NCI-H69 (cell line): ENCODE results near the gene MACROD1.

Experiments used
- DNase-seq: peaks from one replicate; lab custom pipeline; 2025; lab: John Stamatoyannopoulos, UW

Gene MACROD1

DNA sequence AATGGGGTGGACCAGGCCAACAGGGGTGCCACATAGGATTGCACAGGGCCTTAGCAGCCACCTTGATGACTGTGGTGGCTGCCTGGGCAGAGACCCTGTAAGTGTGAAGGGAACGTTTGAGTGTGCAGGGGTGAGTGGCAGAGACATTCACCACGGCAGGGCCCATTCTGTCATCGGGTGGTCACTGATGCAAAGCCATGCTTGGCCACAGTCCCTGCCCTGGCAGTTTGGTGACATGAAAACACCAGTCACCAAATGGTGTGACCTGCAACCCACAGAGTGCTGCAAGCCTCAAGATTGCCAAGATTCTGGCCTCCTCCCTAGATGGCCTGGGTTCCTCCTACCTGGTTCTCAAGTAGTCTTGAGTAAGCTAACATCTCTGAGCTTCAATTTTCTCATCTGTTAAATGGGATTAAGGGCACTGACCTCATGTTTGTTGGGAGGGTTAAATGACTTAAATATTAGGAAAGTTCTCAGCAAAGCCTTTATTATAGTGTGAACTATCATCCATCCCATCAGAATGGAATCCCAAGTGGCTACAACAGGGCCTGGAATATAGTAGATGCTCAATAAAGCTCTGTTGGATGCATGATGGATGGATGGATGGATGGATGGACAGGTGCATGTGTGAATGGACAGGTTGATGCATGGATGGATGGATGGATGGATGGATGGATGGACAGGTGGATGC lies 53.0 kb downstream of the MACROD1 start:
- no peak for DNase-seq

DNA sequence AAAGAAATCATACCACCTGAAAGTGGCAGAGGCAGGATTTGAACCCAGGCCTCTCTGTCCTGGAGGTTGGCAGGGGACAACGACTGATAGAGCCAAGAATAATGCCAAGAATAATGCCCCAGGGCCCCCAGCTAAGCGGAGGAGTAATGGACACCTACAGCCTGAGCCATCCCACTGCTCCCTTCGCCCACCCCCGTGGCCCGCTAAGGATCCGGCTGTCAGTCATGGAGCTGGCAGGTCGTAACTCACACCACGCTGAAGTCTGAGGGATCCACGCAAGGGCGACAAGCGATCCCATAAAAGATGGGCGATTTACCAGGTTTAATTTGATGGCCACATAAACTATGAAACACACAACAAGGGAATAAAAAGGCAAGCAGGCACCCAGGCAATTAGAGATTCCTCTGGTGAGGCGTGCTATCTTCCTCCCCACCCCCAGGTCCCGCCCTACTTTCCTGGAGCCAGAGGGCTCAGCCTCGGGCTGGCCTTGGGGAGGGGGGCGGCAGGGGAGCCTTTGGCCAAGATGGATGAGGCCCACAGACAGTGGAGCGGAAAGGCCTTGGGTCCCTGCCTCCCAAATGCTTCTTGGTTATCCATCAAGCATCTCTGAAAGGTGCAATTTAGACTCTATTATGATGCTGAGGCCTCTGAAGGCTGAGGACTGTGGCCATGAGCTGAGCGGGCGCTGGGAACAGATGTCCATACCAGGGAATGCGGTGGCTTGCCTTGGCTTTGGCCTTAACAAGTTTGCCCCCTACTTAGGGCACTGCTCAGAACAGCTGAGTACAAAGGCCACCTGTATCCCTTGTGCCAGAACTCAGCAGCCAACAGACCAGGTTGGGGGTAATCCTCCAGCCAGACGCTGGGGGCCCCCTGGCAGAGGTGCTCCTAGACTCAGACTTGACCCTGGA lies 55.2 kb downstream of the MACROD1 start:
- DNase-seq: peak; percentile 41

DNA sequence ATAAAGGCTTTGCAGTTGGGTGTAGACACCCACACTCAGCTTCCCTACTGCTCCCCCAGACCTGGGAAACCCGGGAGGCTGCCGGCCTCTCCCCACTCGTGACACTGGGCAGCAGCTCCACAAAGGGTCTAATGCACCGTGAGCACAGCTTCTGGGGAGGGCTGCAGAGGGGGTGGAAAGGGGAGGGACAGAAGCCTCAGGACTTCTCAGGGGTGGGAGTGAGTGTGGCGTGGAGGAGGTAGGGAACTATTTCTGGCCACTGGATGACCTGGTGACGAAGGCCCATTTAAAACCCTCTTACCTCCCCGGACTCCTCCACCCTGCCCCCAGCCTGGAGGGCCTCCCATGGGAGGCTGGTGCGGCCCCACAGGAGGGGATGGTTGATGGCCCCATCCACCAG lies 56.6 kb downstream of the MACROD1 start:
- DNase-seq: no peak

DNA sequence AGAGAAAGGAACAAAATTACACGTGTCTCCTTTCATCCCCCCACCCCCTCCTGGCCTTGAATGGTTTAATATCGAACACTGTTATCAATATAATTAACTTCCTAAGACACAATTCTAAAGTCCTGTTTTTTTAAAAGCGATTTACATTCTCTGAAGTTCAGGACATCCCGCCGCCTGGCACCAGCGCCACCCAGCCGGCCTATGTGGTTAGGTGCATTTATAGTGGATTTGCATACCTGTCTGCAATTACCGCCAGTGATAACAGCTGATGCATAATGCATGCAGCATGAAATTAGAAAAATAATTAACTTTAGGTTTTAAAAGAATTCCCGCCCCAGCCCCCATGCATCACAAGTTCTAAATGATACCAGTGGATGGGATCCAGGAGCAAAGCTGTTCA lies 58.6 kb downstream of the MACROD1 start:
- no peak for DNase-seq

DNA sequence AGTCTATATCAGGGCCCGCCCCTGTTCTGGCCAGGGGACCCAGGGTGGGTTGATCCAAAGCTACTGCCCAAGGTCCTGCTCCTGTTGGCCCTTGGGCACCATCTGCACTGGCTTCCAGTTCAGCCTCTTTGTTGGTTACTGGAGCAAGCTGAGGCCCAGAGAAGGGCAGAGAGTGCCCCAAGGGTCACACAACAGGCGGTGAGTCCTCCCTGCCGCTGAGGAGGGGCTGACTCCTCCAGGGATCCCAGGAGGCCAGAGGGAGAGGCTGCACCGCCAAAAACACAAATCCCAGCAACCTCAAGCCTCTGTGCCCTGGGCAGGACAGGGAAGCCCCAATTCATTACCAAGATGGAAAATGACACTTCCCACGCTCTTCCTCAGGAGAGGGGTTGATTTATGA lies 61.3 kb downstream of the MACROD1 start:
- DNase-seq: no peak

DNA sequence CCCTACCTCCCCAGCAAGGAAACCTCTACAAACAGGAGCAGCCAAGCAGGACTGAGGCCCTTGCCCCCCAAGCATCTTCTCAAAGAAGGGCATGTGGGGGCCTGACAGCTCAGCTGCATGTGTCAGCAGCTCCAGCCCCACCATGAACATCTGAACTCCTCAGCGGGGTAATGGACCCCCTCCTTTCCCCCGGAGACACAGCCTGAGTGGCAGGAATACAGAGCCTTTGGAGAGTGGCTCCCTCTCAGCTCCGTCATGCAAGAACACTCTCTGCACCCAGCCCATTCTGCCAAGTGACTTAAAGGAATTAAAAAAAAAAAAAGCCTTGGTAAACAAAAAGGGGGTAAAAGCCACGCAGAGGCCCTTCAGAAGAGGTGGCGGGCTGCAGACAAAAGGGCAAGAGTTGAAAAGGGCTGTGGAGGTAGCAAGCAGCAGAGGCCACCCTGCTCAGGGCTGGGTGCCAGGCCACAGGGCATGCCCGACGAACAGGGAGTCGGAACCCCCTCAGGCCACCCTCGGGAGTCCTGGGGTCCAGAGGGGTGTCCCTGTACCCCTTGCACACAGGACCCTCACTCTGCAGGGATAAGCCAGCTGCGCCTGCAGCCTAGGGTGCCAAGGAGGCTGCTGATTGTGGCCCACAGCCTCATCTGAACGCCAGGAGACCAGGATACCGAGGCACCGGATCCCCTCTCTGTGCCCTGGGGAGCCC lies 62.5 kb downstream of the MACROD1 start:
- no peak for DNase-seq

DNA sequence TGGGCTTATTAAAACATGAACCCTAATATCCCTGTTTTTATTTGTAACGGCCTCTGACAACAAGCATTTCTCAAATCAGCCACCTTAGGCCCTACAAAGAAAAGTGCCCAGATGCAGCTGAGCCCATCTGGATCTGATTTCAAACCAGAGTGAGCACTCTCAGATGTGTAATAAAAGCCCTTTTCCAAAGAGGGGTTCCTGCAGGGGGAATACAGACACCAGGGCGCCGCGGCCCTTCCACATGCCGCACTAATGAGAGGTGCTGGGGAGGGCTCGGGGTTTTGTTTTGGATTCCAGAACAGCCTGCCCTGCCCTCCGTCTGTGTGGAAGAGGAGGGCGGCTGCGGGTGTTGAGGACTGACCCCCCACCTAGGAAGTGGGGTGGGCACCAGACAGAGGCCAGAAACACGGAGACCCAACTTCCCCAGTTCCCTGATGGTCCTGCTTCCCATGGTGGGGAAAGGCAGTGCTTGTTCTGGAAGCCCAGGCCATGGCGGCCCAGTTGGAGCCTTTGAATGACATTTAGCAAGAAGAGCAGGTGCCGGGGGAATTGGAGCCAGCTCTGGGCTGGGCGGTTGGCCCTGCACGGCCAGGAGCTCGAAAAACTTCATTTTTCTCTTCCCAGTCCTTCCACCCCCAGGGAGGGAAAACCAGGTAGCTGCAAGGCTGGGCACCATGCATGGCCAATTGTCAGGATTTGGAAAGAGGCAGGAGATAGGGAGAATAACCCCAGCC lies 63.7 kb downstream of the MACROD1 start:
- DNase-seq: no peak

DNA sequence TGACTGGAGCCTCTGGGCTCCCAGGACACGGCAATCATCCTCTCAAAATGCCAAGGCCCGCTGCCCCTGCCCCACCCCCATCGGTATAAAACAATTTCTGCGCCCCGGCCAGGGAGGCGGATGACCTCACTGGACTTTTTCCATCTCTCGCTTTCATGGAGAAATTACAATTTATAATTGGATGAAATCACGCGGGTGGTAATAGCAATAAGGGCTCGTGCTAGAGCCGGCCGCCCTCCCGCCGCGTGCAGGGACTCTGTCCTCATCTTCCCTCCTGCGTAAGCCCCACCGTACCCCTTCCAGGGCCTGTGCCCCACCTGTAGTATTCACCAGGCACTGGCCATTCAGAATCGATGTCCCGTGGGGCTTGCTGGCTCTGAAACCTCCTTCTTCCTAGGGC lies 64.5 kb downstream of the MACROD1 start:
- no peak for DNase-seq

DNA sequence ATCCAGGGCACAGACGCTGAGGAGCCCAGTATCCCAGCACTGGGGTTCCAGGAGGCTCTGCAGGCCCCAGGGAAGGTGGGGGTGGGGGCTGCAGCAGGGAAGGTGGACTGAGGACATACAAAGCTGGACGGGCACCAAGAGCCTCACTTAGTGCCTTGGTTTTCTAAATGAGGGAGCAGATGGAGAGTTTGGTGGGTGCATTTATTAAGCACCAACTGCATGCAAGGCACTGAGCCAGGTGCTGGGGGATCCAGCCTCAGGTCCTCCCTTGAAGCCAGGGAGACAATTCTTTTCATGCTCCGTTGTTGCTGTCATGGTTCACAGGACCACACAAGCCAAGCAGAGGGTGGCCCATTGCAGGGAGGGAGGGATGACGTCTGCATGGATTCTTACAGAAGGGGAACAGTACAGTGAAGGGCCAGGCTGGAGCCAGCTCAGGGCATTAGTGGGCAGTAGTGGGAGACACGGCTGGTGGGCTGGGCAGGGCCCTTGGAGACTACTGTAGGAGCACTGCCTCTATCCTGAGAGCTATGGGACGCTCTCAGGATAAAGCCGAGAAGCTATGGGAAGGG lies 65.0 kb downstream of the MACROD1 start:
- peak; percentile 61 for DNase-seq

DNA sequence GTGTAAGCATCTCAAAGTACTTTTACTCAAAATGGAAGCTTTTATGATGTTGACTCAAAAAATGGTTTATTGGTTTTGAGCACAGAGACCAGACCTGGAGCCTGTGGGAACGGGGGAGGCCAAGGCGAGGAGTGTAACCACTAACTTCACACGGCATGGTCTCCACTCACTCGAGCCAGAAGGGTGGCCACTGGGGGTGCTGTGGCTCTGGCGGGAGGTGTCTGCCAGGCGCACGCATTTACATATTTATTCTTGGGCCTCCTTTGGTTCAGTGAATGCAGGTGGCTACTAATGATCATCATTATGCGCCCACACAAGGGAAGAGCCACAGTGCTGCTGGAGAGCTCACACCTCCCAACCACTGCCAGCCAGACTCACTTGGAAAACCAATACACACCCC lies 65.6 kb downstream of the MACROD1 start:
- peak; percentile 91 for DNase-seq

DNA sequence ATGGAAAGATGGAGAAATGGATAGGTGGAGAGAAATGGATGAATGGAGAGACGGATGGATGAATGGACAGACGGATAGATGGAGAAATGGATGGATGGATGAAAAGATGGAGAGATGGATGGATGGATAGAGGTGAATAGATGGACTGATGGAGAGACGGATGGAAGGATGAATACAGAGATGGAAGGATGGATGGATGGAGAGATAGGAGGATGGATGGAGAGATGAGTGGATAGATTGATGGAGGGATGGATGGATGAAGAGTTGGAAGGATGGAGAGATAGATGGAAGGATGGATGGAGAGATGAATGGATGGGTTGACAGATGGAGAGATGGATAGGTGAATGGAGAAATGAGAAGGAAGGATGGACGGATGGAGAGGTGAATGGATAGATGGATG lies 66.5 kb downstream of the MACROD1 start:
- no peak for DNase-seq

DNA sequence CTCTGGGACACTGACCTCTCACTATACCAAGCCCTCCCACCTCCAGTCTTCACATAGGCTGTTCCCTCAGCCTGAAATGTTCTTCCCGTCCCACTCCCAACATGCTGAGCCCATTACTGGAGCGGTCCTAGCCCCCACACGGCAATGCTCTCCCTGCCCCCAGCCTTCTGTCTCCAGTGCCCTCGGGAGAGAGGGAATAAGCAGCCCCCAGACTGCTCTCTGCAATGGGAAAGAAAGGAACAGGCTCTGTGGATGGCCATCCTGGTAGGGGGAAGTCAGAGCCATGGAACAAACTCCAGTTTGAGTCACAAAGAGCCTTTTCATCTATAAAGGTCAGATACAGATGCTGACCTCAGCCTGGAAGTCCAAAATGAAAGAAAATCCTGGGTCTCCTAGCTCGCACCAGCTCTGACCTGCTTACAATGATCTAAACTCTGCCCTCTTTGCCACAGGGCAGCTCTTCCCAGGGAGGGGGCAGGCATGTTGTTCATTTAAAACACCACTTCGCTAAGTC lies 67.5 kb downstream of the MACROD1 start:
- no peak for DNase-seq

DNA sequence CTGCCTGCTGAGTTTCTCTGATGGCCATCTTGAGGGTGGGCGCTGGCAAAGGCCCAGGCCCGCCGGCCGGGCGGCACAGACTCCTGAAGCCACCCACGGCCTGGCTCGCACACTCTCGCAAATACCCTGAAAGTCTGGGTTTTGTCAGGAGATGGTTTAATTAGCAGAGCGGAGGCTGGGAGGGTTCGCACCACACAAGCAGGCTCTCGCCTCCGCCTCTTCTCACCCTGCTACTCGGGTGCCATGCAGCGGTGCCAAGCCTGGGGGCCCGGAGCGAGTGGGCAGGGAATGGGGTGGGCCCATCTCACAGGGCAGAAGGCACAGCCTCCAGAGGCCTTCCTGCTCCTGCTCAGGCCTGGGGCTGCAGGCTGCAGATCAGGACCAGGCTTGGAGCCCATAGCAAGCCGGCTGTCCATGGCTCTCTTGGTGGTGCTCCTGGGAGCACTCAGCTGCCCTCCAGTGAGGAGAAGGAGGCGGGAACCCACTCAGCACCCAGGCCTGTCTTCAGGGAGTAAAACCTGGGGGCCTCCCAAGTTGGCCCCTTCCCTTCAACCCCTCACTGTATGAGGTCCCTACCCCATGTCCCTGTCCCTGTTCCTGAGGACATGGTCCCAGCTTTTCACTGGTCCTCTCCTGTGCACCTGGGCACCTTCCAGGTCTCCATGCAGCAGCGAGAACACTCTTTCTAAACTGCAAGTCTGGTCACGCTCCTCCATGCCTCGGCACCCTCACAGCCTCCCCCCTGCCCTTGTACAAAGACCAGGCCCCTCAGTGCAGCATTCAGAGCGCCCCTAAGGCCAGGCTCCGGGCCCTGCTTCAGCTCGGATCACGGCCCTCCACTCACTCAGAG lies 68.2 kb downstream of the MACROD1 start:
- DNase-seq: no peak

DNA sequence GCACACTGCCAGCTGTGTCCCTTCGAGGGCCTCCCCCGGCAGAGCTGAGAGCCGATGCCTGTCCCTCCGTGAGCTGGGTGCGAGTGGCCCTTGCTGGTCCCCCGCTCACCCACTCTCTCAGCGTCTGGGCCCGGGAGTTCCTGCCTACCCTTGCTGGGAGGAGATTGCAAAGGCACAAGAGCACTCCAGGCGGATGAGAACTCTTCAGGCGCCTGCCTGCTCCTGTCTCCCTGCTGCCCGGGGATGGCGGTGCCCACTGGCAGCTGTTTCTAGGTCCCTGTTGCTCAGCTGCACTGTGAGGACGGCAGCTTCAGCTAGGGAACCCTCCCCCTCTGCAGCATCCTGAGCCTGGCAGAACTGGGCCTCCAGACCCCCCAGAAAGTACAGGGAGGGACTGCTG lies 69.1 kb downstream of the MACROD1 start:
- DNase-seq: peak; percentile 33

DNA sequence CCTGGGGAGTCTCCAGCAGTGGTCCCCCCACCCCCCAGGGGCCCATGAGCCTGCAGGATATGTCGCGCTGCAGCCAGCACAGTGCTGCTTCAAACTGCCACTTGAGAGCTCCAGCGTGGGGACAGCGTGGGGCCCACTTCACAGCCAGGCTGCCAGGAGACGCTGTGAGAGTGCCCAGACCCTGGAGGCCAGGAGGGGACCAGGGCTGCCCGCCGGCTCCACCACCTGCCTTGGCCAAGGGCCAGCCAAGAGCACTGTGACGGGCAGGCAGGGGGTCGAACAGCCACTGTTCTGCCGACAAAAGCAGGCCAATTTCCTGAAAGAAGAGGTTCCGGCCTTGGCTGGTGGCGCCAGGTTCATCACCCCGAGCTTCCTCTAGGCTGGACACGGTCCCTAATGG lies 70.0 kb downstream of the MACROD1 start:
- DNase-seq: peak; percentile 92

DNA sequence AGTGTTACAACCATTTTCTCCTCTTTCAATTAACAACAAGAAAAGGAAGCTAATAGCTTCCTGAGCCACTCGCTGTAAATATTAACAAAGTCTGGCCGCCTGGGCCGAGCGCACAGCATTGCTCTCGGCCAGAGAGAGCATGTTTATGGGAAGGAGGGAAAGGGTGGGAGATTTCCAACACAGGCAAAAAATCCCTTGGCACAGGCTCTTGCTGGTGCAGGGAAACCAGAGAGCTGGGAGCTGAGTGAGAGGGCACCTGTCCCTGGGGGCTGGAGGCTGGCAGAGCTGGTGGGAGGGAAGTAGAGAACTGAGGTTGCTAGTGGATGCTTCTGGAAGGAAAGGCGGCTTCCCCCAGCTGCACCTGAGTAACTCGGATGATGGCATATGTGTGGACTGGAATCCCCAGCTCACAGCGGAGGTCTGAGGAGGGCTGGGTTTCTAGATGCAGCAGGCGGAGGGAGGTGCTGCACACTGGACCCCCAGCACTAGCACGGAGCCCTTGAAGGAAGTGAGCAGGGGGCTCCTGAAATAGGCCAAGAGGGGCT lies 70.6 kb downstream of the MACROD1 start:
- DNase-seq: peak; percentile 67

DNA sequence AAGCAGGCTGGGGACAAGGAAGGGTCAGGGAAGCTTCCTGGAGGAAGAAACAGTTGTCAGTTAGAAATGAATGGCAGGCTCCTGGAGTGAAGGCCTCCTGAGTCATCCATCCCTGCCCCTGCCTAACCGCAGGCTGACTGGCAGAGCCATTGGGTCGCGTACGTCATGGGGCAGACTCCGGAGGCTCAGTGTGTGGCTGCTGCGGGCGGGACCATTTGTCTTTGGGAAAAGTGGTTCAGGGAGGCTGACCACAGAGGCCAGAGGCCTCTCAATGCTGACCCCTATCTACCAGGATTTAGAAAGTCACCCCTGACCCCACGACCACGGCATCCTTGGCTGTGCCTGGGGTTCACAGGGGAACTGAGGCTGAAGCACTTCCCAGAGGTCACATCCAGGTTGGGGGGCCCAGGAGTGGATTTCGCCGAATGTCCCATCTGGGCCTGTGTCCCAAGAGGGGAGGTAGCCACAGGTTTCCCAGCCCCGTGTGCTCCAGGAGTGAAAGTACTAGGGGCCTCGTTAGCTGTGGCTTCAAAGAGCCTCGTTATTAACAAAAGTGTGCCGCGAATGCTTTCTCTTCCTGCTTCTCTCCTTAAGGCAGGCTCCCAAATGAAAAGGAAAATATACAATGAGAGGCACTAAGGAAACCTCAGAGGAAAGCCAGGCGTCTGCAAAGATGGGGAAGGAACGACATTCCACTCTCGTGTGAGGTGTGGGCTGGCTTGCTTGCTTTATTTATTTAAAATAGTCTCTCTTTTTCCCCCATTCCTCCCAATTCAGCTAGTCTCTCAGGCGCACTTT lies 71.3 kb downstream of the MACROD1 start:
- peak; percentile 38 for DNase-seq

DNA sequence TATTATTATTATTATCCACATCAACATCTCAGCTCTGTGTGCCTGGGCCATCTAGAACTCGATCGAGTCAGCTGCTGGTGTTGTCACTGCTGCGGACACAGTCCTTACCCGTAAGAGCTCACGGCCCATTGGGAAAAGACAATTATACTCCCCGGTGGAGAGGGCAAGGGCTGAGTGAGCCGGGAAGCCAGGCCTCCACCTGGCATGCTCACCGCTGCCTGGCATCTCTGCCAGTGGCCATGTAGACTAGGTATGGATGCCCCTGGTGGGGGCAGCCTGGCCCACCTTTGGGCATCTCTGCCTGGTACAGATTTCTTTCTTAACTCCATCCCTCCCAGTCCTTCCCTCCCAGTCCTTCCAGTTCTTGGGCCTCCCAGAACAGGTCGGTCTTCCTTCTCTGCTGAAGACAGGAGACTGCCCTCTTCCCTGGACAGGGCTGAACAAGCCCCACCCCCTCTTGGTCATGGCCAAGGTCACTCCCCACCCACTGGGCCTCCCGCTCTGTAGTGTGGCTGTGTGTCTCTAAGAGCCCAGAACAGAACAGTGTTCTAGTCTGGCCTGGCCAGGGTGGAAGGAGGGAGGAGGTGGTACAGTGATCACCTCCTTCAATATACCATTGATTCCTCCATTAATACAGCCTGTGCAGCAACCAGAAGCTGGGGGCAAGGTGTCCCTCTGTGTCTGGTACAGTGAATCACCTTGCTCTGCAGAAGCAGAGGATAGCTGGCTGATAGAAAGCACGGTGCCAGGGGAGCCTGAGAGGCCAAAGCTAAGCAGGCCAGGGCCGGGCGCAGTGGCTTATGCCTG lies 72.5 kb downstream of the MACROD1 start:
- peak; percentile 80 for DNase-seq

DNA sequence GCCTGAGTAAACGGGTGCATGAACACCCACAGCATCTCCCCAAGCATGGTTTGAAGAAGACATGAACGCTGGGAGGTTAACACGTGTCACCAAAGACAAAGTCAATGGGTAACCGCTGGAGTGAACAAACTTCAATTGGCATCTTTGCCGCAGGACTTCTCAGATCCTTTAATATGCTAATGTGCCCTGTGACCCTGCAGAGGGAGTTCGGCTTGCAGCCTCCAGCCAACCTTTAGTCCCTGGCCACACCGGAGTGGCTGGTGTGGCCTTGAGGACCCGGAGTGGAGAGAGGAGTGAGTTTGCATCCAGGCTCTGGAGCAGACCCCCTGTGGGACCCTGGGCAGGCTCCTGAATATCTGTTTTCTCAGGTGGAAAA lies 73.2 kb downstream of the MACROD1 start:
- DNase-seq: no peak
